Activated naive CD8-positive, alpha-beta T cell treated with anti-CD3 and anti-CD28 coated beads, Interleukin-2, amount 10 ng/mL, durations not matched to agents 7 days and 5 days (primary cell): ENCODE data around the gene VAMP3. TPM values are rescaled to one million over a fixed set of nuclear protein-coding genes. Genes with fewer than 3 reads are reported as not detected.
"Not testable (repeated sequence)": the region's sequence is repeated elsewhere in the genome, so short reads cannot be mapped to it uniquely, and the experiment has no call there.

Experiments used
- ATAC-seq: fragments of 150-1000 bp; cut with Tn5 transposase; one replicate; pipeline ENCODE4 v1.10.0; 2021; ENCODE audit warnings: low read depth, moderate library complexity
- POLR2A ChIA-PET: fragments of 350-600 bp; sonication (Branson Sonifier 250); formaldehyde crosslinking; loops from one replicate; lab custom pipeline; 2021; ENCODE audit warnings: antibody characterized with exemption; lab: Charles Lee
- DNase-seq: peaks from one replicate; pipeline ENCODE4 v3.0.0; 2021
- H3K27ac Mint-ChIP-seq: one replicate; pipeline ENCODE4 v1.8.0; 2022; ENCODE audit warnings: mild to moderate bottlenecking, mixed read lengths
- H3K27me3 Mint-ChIP-seq: one replicate; pipeline ENCODE4 v1.8.0; 2022; ENCODE audit warnings: mild to moderate bottlenecking, moderate library complexity, mixed read lengths
- H3K36me3 Mint-ChIP-seq: one replicate; pipeline ENCODE4 v1.8.0; 2021; ENCODE audit warnings: mild to moderate bottlenecking, mixed read lengths
- H3K4me1 Mint-ChIP-seq: one replicate; pipeline ENCODE4 v1.8.0; 2021; ENCODE audit warnings: mixed read lengths
- H3K4me3 Mint-ChIP-seq: one replicate; pipeline ENCODE4 v1.8.0; 2022; ENCODE audit warnings: mild to moderate bottlenecking, moderate library complexity, mixed read lengths
- H3K9me3 Mint-ChIP-seq: one replicate; pipeline ENCODE4 v1.8.0; 2021; ENCODE audit warnings: mixed read lengths
- total RNA-seq, 2 experiments: library from RNA; stranded (reverse); gene quantifications; one replicate each; pipeline ENCODE4 v1.2.3, GENCODE V29; 2021

Gene VAMP3
- total RNA-seq, 2 experiments from 2014 or later = 44.7 to 51.3 TPM

DNA sequence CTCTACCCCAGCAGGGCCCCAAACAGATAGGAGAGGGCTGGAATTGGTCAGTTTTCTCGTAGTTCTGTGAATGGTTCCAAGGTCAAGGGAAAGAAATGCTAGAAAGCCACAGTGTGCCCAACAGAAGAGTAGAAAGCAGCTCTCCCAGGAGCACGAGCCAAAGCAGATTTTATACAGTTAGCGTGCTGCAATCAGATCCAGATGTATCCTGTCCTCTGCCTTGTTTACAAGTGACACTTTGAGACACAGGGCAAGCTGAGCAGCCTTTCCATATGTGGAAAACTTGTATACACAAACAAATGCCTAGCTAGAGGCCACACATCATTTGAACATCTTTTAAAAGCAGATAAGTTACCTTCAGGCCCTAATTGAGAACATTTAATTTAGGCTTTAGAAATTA lies 6.5 kb downstream of the VAMP3 start:
- Mint-ChIP-seq H3K4me1 (peaks cover 31% of the 10 kb centered on the region), H3K36me3 (peaks cover 22% of the 10 kb centered on the region), H3K27me3 (no peaks in the 10 kb centered on the region), H3K4me3 (no peak overlapping the region), H3K9me3 (no peaks in the 10 kb centered on the region), H3K27ac (no peak overlapping the region)
- ATAC-seq (no peak), DNase-seq (no peak)
- POLR2A ChIA-PET = no interaction called here

GRCh38 chr1:7778133-7778628 lies 7.1 kb downstream of the VAMP3 start:
- H3K27me3 Mint-ChIP-seq = no peaks in the 10 kb centered on the region
- no peak overlapping the region for H3K4me3 Mint-ChIP-seq
- POLR2A ChIA-PET = no interaction called here
- H3K9me3 Mint-ChIP-seq = no peaks in the 10 kb centered on the region
- DNase-seq (no peak), ATAC-seq (no peak)
- H3K36me3 Mint-ChIP-seq = peaks cover 22% of the 10 kb centered on the region
- H3K27ac Mint-ChIP-seq = no peak overlapping the region
- peaks cover 31% of the 10 kb centered on the region for H3K4me1 Mint-ChIP-seq

DNA sequence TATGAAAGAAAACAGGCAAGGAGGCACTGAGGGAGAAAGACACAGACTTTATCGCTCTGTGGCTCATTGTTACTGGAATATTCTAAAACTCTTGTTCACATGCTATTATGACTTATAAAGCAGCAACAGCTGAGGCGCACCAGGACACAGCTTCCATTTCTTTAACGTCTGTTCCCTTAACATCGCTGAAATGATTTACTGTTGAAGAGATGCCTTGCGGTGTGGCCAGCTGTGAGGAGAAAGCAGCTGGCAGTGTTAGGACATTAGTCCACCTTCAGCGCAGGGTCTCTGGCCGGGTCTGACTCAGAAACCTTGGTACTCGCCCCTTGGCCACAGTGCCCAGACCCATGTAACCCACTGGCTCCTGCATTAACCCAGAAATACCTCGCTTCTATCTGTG lies 9.9 kb downstream of the VAMP3 start:
- Mint-ChIP-seq H3K9me3 (no peaks in the 10 kb centered on the region), H3K27me3 (no peaks in the 10 kb centered on the region), H3K36me3 (peaks cover 7% of the 10 kb centered on the region), H3K4me1 (peaks cover 24% of the 10 kb centered on the region), H3K27ac (no peak overlapping the region), H3K4me3 (peak overlapping the region; percentile 81)
- no peak for ATAC-seq
- no peak for DNase-seq
- POLR2A ChIA-PET = interaction anchor here (1.5 to 1.7 kb wide), 2 partner anchors 9 to 135 kb away, joined by 3 to 5 read pairs; partner anchors contain the start of gene VAMP3

DNA sequence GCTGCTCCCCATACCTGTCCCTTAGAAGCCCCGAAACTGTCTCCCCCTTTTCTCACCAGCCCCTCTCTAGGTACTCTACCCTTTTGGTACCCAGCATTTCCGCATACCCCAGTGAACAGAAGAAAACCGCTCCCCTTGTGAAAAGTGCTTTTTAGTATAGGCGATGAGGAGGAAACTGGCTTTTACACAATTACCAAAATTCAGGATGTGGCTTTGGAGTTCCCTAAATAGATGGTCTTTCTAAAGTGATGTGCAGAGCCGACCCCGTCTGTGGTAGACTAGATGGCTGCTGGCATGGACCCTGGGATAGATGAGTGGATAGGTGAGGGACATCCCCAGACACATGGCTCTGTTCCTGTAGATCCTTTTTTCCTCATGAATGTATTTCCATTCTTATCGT lies 10.4 kb downstream of the VAMP3 start:
- DNase-seq = no peak
- no peak for ATAC-seq
- H3K27ac Mint-ChIP-seq = peak overlapping the region; percentile 32
- no peaks in the 10 kb centered on the region for H3K27me3 Mint-ChIP-seq
- POLR2A ChIA-PET = interaction anchor here (1.5 to 1.7 kb wide), 2 partner anchors 10 to 135 kb away, joined by 3 to 5 read pairs; partner anchors contain the start of gene VAMP3
- H3K4me1 Mint-ChIP-seq = peaks cover 23% of the 10 kb centered on the region
- H3K9me3 Mint-ChIP-seq = no peaks in the 10 kb centered on the region
- H3K36me3 Mint-ChIP-seq = peaks cover 4% of the 10 kb centered on the region
- peak overlapping the region; percentile 81 for H3K4me3 Mint-ChIP-seq

GRCh38 chr1:7781923-7782495 lies 10.9 kb downstream of the VAMP3 start:
- H3K4me1 Mint-ChIP-seq = peaks cover 23% of the 10 kb centered on the region
- peaks cover 4% of the 10 kb centered on the region for H3K36me3 Mint-ChIP-seq
- peak; percentile 32 for DNase-seq
- peak overlapping the region; percentile 81 for H3K4me3 Mint-ChIP-seq
- peak overlapping the region; percentile 83 for H3K27ac Mint-ChIP-seq
- no peak for ATAC-seq
- no peaks in the 10 kb centered on the region for H3K27me3 Mint-ChIP-seq
- H3K9me3 Mint-ChIP-seq = no peaks in the 10 kb centered on the region
- POLR2A ChIA-PET = interaction anchor here (1.5 to 1.7 kb wide), 2 partner anchors 10 to 134 kb away, joined by 3 to 5 read pairs; partner anchors contain the start of gene VAMP3

DNA sequence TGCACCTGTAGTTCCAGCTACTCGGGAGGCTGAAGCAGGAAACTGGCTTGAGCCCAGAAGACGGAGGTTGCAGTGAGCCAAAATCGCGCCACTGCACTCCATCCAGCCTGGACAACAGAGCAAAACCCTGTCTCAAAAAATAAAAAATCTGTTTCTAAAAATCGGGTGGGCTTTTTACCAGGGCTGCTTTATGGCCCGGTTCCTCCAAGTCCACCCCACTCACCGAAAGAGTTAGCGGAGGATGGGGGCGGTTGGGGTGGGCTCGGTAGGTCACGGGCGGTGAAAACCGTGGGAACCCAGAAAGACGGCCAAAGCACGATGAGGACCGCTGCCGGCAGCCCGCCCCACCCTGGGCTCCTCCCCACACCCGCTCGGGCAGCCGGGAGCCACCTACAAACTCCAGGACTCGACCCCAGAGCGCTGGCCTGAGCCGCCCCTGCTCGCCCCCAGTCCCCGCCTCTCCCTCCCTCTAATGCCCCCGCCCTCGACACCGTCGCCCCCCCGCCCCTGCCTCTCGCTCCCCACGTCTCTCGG lies 12.1 kb downstream of the VAMP3 start:
- no peak for ATAC-seq
- H3K27ac Mint-ChIP-seq = no peak overlapping the region
- POLR2A ChIA-PET = no interaction called here

DNA sequence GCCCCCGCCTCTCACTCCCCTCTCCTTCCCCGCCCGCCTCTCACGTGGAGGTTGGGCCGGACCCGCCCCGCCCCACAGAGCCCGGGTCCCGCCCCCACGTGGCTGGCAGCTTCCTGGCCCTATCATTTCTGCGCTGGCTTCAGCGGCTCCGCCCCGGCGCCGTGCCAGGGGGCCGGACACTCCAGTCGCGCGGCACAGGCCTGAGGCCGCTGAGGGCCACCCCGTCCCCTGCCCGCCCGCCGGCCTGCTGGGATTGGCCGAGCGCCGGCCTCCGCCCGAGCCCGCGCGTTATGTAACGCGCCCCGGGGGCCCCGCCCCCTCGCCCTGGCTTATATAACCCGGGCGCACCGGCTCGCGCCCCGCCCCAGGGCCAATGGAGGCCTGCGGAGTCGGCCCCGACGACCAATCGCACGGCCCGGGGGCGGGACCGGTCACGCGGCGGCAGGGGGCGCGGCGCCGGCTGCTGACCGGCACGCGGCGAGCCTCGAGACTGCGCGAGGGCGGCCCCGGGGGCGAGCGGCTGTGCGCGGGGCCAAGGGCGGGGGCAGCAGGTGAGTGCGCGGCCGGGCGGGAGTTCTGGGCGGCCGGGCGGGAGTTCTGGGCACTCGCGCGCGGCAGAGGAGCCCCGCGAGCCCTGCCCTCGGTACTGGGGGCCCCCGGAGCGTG lies 12.9 kb downstream of the VAMP3 start, which contains the start of gene PER3:
Gene PER3, plus strand, starts transcription at position 466 of the 666 bp plus-strand sequence. CDS start 587 bp downstream, outside the sequence.
- DNase-seq = peak; percentile 96
- Mint-ChIP-seq H3K27ac (no peak within 1 kb of the TSS), H3K36me3 (peaks cover 2% of the 10 kb centered on the region), H3K4me1 (peaks cover 23% of the 10 kb centered on the region), H3K27me3 (no peaks in the 10 kb centered on the region), H3K9me3 (no peaks in the 10 kb centered on the region), H3K4me3 (peak within 1 kb of the TSS; percentile 81)
- peak; percentile 92 for ATAC-seq
- POLR2A ChIA-PET = no interaction called here

More for the DNA sequence above, 12.1 kb downstream of the VAMP3 start:
- H3K36me3 Mint-ChIP-seq = peaks cover 2% of the 10 kb centered on the region
- H3K4me1 Mint-ChIP-seq = peaks cover 23% of the 10 kb centered on the region
- H3K9me3 Mint-ChIP-seq = no peaks in the 10 kb centered on the region
- peak; percentile 48 for DNase-seq
- peak overlapping the region; percentile 81 for H3K4me3 Mint-ChIP-seq
- no peaks in the 10 kb centered on the region for H3K27me3 Mint-ChIP-seq

DNA sequence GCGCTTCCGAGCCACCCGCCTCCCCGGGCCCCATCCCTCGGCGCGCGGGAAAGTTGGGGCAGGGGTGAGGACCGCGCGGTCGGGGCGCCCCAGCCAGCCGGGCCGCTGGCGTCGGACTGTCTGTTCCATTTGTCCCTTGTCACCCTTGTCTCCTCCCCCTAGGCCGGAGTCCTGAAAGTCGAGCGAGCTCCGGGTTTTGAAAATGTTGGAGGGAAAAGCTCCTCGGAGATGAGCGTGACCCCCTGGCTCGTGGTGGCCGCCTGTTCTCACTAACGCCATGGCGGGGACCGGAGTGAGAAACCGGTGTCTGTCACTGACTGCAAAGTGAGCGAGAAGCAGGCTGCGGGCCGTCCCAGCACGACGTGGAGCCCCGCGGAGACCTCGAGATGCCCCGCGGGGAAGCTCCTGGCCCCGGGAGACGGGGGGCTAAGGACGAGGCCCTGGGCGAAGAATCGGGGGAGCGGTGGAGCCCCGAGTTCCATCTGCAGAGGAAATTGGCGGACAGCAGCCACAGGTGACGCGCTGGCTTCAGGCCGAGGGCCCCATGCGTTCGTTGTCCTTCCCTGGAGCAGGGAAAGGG lies 13.5 kb downstream of the VAMP3 start:
- peaks cover 2% of the 10 kb centered on the region for H3K9me3 Mint-ChIP-seq
- no peak overlapping the region for H3K27ac Mint-ChIP-seq
- POLR2A ChIA-PET = no interaction called here
- peaks cover 4% of the 10 kb centered on the region for H3K36me3 Mint-ChIP-seq
- no peak for ATAC-seq
- H3K27me3 Mint-ChIP-seq = no peaks in the 10 kb centered on the region
- no peak overlapping the region for H3K4me3 Mint-ChIP-seq
- DNase-seq = peak; percentile 30
- H3K4me1 Mint-ChIP-seq = peaks cover 23% of the 10 kb centered on the region

- no peak overlapping the region for H3K27ac Mint-ChIP-seq
- no peak for ATAC-seq
- POLR2A ChIA-PET = no interaction called here
Measured at GRCh38 chr1:7785108-7785507, 14.0 kb downstream of the VAMP3 start.

DNA sequence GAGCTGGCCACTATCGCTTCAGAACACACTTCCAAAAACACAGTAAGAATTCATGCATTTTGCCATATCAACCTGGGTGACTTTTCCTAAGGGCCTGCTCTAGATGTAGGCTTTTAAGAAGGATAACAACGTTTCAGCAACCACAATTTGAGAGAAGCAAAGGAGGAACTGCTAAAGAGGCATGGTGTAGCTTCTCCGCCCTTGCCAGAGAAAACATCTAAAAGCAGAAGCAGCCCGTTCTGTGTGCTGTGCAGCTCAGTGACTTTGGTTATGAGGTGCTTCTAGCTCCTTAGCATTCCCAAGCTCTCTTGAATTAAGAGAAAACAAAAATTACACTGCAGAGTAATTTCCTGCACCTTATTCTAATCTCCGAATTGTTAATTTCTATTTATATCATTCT lies 15.7 kb downstream of the VAMP3 start:
- Mint-ChIP-seq H3K36me3 (peaks cover 12% of the 10 kb centered on the region), H3K27ac (no peak overlapping the region)
- POLR2A ChIA-PET = no interaction called here

More at GRCh38 chr1:7785108-7785507, 14.0 kb downstream of the VAMP3 start:
- Mint-ChIP-seq H3K4me1 (peaks cover 23% of the 10 kb centered on the region), H3K9me3 (peaks cover 5% of the 10 kb centered on the region), H3K4me3 (peak overlapping the region; percentile 26), H3K27me3 (no peaks in the 10 kb centered on the region), H3K36me3 (peaks cover 9% of the 10 kb centered on the region)
- no peak for DNase-seq

DNA sequence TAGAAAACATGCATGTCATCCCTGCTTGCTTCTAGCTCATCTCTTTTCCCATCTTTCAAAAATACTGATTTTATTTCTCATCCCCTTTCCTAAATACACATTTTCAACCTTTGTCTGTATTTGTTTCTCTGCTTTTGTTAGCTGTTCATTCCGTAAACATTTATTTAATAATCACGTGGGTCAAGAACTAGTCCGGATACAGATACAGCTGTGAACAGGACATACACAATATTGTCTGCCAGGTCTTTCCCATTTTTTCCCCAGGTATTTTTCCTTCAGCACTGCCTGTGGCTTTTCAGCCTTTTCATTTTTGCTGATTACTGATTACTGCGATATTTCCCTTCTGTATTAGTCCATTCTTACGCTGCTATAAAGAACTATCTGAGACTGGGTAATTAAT lies 18.7 kb downstream of the VAMP3 start:
- DNase-seq = no peak
- H3K36me3 Mint-ChIP-seq = peaks cover 15% of the 10 kb centered on the region
- no peaks in the 10 kb centered on the region for H3K4me1 Mint-ChIP-seq
- ATAC-seq = no peak
- no peaks in the 10 kb centered on the region for H3K27me3 Mint-ChIP-seq
- H3K4me3 Mint-ChIP-seq = no peak overlapping the region
- peaks cover 20% of the 10 kb centered on the region for H3K9me3 Mint-ChIP-seq
- POLR2A ChIA-PET = no interaction called here
- no peak overlapping the region for H3K27ac Mint-ChIP-seq

More for the DNA sequence above, 15.7 kb downstream of the VAMP3 start:
- peaks cover 12% of the 10 kb centered on the region for H3K9me3 Mint-ChIP-seq
- H3K27me3 Mint-ChIP-seq = no peaks in the 10 kb centered on the region
- DNase-seq = no peak
- peaks cover 11% of the 10 kb centered on the region for H3K4me1 Mint-ChIP-seq
- H3K4me3 Mint-ChIP-seq = no peak overlapping the region
- no peak for ATAC-seq

GRCh38 chr1:7791027-7791426 lies 19.9 kb downstream of the VAMP3 start:
- H3K27ac Mint-ChIP-seq, ATAC-seq, POLR2A ChIA-PET, H3K4me1 Mint-ChIP-seq, H3K27me3 Mint-ChIP-seq, H3K4me3 Mint-ChIP-seq, DNase-seq: not testable (repeated sequence)
- H3K9me3 Mint-ChIP-seq = peaks cover 20% of the 10 kb centered on the region
- peaks cover 15% of the 10 kb centered on the region for H3K36me3 Mint-ChIP-seq

GRCh38 chr1:7795406-7795805 lies 24.3 kb downstream of the VAMP3 start:
- peaks cover 6% of the 10 kb centered on the region for H3K36me3 Mint-ChIP-seq

More at GRCh38 chr1:7795406-7795805, 24.3 kb downstream of the VAMP3 start:
- H3K27ac Mint-ChIP-seq = no peak overlapping the region
- POLR2A ChIA-PET = no interaction called here
- no peak overlapping the region for H3K4me3 Mint-ChIP-seq
- peaks cover 15% of the 10 kb centered on the region for H3K9me3 Mint-ChIP-seq
- DNase-seq = no peak
- no peak for ATAC-seq
- peaks cover 2% of the 10 kb centered on the region for H3K4me1 Mint-ChIP-seq
- H3K27me3 Mint-ChIP-seq = no peaks in the 10 kb centered on the region
